Inflammatory macrophage treated with lipopolysaccharide for 4 hours (primary cell): ENCODE data around the gene REXO5.
"Not testable (repeated sequence)": the region's sequence is repeated elsewhere in the genome, so short reads cannot be mapped to it uniquely, and the experiment has no call there.

Experiments used
- DNase-seq: peaks from one replicate; pipeline ENCODE4 v3.0.0-alpha.2; 2020

REXO5 gene, protein sequence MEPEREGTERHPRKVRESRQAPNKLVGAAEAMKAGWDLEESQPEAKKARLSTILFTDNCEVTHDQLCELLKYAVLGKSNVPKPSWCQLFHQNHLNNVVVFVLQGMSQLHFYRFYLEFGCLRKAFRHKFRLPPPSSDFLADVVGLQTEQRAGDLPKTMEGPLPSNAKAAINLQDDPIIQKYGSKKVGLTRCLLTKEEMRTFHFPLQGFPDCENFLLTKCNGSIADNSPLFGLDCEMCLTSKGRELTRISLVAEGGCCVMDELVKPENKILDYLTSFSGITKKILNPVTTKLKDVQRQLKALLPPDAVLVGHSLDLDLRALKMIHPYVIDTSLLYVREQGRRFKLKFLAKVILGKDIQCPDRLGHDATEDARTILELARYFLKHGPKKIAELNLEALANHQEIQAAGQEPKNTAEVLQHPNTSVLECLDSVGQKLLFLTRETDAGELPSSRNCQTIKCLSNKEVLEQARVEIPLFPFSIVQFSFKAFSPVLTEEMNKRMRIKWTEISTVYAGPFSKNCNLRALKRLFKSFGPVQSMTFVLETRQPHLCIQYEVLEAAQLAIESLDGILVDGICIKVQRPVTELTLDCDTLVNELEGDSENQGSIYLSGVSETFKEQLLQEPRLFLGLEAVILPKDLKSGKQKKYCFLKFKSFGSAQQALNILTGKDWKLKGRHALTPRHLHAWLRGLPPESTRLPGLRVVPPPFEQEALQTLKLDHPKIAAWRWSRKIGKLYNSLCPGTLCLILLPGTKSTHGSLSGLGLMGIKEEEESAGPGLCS

DNA sequence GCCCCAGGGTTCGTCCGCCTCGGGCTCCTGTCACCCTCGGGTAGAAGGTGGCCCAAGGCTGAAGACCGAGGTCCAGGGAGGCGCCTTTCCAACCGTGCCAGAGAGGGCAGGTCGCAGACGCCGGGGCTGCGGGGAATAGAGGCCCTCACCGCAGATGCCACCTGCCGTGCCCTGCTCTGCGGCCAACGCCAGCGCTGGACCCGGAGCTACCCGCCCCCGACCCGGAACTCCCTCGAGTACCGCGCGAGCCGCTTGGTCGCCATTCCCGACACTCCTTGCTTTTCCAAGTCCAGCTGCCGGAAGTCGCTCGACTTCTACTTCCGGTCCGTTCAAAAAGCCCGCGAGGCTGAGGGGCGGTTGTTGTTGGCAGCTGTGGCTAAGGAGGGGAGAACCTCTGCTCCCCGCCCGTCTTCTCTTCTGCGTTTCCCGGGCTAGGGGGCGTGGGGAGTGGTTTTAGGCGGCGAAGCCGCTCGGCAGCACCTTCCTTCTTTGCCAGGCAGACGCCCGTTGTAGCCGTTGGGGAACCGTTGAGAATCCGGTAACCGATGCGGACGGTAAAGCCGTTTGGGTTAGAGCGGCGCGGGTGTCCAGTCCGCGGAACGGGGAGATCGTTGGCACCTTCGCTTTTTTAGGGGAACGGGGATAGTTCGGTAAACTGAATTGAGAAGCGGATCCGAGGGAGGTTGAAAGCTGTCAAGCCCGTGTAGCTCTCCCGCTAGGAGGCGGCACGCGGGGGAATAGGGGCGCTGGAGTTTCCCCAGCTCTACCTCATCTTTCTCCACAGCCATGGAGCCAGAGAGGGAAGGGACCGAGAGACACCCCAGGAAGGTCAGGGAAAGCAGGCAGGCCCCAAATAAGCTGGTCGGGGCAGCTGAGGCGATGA is at the start of gene REXO5, which contains the start of gene ERI2:
Gene REXO5 (plus strand): TSS at position 360 of the 883 bp plus-strand sequence. CDS start 427 bp downstream, at position 787.
Gene ERI2 (minus strand): TSS at position 305 of the 883 bp plus-strand sequence. CDS start 42 bp downstream, at position 263.
- peak; percentile 91 for DNase-seq

DNA sequence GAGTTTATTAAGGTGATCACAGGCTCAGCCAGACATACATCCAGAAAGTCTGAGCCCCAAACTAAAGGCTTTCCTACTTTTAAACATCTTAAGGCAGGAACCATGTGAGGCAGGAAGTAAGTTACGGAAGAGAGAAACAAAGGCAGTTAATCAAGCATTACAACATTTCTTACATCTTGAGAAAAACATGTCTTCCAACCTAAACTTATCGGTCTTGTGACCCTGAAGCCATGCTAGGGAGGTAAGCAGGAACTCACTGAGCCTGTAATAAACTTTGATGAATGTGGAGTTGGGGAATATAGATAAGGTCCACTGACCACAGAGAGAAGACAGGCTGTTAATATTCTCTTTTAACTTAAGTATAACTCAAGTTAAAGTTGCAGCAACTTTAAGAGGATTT is 46.0 kb upstream of the REXO5 start:
- DNase-seq: no peak

DNA sequence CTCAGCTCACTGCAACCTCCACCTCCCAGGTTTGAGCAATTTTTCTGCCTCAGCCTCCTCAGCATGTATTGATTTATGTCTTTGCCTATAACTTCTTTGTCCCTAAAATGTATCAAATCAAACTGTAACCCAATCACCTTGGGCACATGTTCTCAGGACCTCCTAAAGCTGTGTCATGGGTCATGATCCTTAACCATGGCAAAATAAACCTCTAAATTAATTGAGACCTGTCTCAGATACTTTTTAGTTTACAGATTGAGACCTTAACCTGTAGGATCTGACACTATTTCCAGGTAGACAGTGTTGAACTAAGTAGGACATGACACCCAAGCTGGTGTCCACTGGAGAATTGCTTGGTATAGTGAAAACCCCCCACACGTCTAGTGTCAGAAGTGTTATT is 45.2 kb upstream of the REXO5 start:
- no peak for DNase-seq

DNA sequence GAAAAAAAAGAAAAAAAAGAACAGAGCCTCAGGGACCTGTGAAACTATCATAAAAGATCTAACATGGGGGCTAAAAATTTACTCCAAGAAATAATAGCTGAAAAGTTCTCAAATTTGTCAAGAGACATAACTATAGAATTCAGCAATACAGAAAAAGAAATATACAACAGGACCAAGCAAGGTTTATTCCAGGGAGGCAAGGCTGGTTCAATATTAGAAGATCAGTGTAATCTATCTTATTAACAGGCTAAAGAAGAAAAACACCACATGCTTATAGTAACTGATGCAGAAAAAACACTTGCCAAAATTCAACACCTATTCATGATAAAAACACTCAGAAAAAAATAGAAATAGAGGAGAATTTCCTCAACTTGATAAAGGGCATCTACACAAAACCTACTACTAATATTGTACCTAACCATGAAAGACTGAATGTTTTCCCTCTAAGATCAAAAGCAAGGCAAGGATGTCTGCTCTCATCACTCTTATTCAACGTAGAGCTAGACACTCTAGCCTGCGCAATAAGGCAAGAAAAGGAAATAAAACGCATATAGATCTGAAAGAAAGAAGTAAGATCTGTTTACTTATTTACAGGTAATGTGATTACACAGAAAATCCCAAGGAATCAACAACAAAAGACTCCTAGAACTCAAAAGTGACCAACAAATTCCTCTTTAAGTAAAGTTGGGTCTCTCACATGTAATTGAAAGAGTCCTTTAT is 43.8 kb upstream of the REXO5 start:
- DNase-seq: no peak

DNA sequence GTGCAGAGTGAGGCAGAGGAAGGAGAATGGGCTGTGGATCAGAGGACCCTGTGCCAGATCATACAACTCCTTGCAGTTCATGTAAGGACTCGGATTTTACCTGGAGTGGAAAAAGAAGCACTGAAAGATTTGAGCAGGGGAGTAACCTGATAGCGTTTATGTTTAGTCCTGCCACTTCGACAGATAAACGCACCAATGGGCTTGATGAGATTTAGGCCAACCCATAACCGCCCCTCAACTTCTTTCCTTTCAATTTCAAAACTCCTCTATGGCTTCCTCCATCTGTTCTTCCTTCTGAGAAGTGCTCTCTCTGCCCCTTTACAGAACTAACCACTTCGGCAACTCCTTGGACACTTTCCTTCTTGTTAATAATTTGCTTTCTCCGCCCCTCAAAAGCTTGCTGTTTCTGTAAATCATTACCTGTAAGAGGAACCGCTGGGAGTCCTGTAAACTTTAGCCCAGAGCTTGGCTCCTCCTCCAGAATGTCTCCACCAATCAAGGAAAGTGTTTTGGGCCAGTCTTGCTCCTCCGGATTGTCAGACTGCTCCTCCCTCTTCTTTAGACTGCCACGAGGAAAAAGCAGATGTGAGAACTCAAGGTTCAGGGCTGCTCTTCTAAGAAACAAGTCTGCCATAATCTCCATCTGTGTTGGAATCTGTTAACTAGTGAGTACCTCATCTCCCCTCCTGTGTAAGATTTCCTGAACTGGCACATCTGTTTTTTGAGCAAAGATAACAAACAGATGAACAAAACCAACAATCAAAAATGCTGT is 42.7 kb upstream of the REXO5 start, which contains the start of gene ACSM3:
Gene ACSM3 (plus strand): TSS at position 554 of the 772 bp plus-strand sequence. CDS start 6,021 bp downstream, outside the sequence.
- DNase-seq: peak; percentile 88

DNA sequence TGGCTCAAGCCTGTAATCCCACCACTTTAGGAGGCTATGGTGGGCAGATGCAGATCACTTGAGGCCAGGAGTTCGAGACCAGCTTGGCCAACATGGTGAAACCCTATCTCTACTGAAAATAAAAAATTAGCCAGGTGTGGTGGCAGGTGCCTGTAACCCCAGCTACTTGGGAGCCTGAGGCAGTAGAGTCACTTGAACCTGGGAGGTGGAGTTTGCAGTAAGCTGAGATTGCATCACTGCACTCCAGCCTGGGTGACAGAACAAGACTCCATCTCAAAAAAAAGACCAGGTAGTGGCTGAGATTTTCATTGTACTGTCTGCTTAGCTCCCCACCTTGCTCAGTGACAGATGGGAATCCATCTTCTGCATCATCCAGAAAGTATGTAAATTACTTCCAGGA is 41.9 kb upstream of the REXO5 start:
- DNase-seq: not testable (repeated sequence)

DNA sequence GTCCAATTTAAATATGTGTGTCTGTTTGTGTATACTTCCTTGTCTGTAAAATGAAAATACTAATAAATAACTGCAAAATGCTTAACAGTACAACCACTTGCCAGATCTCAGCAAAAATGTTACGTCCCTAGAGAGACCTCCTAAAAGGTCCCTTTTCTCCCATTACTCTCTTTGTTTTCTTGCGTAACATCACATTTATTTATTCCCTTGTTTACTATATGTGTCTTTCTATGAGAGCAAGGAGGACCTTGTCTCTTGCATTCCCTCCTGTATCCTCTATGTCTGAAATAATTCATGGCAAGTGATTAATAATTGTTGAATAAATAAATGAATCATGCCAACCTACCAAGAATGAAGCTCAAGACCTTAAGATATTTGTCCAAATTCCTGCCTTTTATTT is 40.6 kb upstream of the REXO5 start:
- no peak for DNase-seq

DNA sequence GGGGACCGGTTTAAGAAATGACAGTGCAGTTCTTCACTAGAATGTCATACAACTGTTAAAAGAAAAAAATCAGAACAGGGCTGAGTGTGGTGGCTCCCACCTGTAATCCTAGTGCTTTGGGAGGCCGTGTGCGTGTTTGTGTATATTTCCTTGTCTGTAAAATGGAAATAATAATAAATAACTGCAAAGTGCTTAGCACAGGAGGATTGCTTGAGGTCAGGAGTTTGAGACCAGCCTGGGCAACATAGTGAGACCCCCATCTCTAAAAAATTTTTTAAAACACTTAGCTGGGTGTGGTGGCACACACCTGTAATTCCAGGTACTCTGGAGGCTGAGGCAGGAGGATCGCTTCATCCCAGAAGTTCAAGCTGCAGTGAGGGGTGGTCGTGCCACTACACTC is 40.0 kb upstream of the REXO5 start:
- no peak for DNase-seq

DNA sequence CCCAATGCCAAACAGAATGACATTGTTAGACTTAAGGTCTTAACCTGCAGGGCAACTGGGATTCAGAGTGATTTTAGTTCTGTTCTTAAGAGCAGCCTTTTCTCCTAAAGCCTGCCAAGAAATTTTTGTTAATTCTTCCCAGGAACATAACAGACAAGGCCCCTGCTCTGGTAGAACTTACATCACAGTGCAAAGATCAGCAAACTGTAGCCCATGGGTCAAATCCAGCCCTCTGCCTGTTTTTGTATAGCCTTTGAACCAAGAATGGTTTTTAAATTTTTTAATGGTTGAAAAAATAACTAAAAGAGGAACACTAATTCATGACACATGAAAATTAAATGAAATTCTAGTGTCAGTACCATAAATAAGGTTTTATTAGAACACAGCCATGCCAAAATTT is 38.8 kb upstream of the REXO5 start:
- DNase-seq: no peak

DNA sequence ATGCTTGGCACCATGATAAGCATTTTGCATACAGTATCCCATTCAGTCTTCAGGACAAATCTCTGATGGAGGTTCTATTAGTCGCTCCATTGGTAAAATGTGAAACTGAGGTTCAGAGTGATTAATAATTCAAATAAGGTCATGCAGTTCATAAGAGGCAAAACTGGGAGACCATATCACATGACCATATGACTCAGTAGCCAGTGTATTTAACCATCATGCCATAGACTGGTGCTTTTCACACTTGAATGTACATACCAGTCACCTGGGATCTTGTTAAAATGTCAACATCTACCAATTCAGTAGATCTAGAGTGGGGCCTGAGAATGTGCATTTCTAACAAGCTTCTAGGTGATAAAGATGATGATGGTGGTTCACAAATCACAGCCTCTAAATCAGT is 38.2 kb upstream of the REXO5 start:
- DNase-seq: no peak

DNA sequence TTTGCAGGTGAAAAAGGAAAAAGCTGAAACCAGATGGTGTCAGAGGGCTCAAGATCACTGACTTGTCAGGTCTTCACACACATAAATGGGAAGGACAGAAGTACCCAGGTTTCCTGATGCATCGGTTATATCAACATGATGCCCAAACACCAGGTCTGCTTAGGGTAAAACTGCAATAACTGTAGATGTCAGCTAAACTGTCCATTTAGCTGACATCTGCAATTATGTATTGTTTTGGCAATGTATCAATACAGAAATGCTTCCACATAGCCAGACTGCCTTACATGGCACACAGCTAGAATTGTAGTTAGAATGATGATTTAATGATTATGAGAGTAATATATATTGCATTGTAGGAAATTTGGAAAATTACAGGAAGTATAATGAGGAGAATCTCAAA is 37.5 kb upstream of the REXO5 start:
- DNase-seq: no peak

DNA sequence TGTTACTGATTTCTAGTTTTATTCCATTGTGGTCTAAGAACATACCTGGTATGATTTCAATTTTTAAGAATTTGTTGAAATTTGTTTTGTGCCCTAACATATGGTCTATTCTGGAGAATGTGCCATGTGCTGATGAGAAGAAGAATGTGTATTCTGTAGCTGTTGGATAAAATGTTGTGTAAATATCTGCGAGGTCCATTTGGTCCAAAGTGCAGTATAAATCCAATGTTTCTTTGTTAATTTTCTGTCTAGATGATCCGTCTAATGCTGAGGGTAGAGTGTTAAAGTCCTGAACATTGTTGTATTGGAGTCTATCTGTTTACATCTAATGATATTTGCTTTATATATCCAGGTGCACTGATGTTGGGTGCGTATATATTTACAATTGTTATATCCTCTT is 32.6 kb upstream of the REXO5 start:
- no peak for DNase-seq

DNA sequence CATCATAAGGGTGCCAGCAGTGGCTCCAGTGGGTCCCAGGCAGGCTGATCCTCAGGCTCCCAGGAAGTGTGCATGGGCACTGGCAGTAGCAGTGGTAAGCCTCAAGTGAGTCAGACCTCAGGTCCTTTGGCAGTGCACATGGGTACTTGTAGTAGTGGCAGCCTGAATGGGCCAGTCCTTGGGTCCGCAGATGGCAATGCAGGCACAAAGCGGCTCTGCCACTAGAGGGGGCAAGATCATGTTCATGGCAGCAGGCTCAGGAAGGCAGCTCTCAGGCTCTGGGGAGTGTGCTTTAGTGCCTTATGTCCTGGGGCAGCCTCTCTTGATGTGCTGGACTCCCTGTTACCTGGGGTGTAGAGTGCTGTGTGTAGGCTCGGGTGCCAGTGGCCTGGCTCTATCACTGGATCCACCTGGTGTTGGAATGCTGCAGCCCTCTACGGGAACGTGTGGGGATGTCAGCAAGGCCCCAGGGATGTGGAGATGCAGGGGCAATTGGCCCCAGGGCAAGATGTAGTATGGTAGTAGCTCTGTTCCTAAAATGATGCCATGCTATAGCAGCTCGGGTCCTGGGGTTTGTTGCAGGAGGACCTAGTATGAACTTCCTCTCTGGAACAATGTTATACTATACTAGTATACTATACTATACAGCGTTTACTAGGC is 31.5 kb upstream of the REXO5 start:
- DNase-seq: peak; percentile 58

DNA sequence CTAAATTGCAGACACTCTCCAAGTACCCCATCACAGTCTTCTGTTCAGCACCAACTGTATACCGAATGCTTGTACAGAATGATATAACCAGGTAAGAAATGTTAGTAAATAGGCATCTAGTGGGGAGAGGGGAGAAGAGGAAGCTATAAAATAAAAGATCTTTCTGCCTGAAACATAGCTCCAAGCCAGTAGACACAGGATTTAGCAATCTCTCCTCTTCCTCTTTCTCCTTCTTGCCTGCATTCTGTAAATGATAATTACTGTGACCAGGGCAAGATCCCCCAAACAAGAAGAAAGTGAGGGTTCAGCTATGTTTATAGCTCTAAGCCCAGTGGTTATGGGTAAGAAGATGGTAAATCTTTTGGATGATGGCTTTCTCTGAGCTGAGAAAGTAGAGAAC is 24.6 kb upstream of the REXO5 start:
- peak; percentile 20 for DNase-seq

DNA sequence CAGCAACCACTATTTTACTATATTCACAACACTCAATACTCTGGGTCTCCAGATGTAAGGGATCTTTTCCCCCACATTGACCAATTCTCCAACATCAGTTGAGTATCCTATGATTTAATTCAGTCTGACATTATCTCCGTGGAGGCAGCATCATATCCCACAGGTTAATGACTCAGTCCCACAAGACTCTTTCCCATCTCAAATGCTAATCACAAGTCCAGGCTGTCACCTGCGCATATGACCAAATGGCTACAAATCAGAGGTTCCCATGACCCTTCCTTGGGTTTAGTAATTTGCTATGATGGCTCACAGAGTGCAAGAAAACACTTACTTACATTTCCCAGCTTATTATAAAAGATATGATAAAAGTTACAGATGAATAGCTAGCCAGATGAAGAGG is 23.9 kb upstream of the REXO5 start:
- peak; percentile 3 for DNase-seq

DNA sequence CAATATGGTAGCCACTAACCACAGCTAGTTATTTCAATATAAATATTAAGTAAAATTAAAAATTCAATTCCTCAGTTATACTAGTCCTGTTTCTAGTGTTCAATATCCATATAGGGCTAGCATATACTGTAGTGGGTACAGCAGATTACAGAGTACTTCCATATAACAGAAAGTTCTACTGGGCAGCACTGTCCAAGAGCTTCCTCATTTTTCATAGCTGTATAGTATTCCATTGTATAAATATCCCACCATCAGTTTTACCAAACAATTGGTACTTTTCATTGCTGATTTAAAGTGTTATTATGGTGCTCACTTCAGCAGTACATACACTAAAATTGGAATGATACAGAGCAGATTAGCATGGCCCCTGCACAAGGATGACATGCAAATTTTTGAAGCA is 22.1 kb upstream of the REXO5 start:
- no peak for DNase-seq

DNA sequence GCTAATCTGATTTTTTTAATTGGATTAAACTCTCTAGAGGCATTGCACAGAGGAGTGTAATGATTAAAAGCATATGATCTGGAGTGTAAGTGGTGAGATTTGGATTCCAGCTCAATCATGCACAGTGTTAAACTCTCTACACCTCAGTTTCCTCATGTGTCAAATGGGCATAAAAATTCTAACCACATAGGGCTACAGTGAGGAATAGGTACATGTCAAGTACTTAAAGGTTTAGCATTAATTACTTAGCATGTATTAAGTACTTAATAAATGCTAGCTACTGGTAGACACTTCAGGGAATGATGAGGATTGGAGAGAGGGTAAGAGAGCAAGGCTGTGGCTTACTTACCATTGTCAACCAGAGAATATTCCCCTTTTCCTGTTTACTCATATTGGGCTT is 17.2 kb upstream of the REXO5 start:
- DNase-seq: no peak

DNA sequence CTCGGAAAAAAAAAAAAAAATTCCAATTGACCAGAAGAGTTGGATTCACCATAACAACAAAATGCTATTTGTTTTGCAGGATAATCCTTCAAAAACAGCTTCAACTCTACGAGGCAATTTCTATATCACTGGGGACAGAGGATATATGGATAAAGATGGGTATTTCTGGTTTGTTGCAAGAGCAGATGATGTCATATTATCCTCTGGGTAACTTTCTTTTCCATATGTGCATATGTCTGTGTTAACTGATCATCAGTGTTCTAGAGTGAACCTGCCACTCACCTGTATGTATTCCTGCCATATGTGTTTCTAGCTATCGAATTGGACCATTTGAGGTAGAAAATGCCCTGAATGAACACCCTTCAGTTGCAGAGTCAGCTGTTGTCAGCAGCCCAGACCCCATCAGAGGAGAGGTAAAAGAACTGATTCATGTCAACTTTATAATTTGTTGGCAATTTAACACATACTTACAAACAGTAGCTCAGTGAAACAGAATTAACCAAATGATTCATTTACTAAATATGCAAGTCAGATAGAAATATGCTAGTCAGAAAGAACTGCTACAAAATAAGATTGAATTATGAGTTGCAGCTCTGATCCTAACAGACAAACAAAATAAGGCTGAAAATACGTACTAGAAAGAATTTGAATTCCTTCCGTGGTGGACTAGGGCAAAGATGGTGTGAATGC is 14.3 kb upstream of the REXO5 start:
- peak; percentile 18 for DNase-seq

DNA sequence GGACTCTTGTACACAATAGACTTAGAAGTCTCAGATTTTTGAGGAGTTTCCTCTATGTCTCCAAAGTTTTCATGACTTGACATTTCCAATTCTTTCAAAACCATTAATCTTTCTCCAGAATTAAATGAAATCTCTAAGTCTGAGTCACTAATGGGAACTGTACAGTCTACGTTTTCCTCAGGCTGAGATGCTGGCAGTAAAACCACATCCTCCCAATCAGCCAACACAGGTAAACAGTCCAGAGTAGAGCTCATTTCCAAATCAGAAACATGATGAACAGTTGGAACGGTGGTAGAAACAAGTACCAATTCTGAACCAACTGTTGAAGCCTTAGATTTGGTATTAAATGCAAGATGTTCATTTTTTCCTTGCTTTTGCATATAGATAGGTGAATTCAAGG is 8.0 kb upstream of the REXO5 start:
- no peak for DNase-seq

DNA sequence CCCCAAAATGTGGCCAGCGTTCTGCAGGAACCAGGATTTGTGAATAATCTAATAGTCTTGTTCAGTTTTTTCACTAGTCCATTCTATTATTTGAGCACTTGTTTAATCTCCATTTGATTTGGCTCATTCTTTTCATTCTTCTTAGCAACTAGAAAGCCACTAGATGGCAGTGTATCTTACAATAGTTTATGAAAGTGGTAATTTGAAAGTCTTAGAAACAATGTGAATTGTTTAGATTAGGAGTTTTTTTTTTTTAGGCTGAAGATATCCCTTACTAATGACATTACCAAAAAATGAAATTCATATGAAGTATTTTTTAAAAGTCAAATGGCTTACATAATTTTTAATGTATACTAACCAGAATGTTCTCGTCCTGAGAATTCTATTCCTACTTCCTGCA is 6.7 kb upstream of the REXO5 start:
- peak; percentile 49 for DNase-seq
